ENCODE measurements around the gene MAMSTR. TPM values are rescaled to one million over a fixed set of nuclear protein-coding genes. Genes with fewer than 3 reads are reported as not detected.

Gene MAMSTR
- total and polyA plus RNA-seq, 12 donors: 1.9 to 7.5 (median 3.4) TPM

DNA sequence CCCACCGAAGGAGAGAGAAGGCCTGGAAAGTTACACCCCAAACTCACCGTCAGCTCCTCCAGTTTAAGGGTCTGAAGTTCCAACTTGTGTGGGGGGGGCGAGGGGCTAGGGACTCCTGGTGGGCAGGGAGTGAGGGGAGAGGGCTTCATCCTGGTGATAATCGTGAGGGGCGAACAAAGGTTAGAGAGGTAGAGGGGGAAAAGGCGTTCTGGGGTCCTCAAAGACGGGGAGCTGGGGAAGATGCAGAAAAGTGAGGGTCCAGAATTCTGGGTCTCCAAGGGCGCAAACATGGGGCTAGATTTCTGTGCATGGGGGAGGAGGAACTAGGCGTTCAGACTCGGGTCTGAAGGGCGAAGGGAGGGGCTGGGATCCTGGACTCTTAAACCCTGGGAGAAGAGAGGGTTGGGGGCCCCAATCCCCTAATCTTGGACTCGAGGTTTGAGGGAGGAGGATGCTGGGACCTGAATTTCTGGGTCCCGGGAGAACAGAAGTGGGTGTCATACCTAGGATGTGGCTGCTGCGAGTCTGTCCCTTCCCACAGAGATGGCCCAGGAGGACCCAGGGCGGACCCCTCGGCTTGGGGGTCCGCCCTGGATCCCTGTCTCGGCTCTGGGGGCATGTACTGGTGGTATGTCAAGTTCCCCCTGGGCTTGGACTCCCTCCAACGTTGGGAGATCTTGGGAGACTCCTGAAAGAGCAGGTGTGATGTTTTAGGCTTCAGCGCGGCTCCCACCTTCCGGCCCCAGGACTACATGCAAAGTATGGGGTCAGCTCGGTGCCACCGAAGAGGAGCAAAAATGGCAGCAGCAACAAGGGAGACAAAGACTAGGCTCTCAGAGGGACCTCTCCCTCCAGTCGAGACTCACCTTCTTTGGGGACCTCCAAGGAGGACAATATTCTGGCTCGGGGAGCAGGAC, 4.5 kb downstream of the MAMSTR start:
- WGBS, 2 donors: 56 to 63% methylated on average over 26 of the region's 26 CpGs
- peaks cover 23 to 68% (median 53%) of the 10 kb centered on the region in 9 donors for H3K4me1 ChIP-seq
- no peaks in the 10 kb centered on the region for H3K27me3 ChIP-seq
- H3K9me3 ChIP-seq: peaks cover 0 to 10% (median 0%) of the 10 kb centered on the region in 11 donors
- intact Hi-C loops (cut with DNase I): loop anchor here in 6 of 10 donors (2.0 to 5.0 kb wide), 2 partner anchors 38 to 40 kb away; no protein-coding TSS in a partner anchor
- ATAC-seq: no peak
- H3K27ac ChIP-seq: peak overlapping the region; percentile 19 to 94 (median 87)
- DNase-seq: peak in 1 of 2 donors; percentile 32
- peaks cover 0 to under 1% (median 0%) of the 10 kb centered on the region in 9 donors for H3K36me3 ChIP-seq
- TF ChIP-seq CTCF (IDR thresholded peaks at IDR 0.05): no peak
- peak overlapping the region; percentile 29 to 86 (median 64) for H3K4me3 ChIP-seq

DNA sequence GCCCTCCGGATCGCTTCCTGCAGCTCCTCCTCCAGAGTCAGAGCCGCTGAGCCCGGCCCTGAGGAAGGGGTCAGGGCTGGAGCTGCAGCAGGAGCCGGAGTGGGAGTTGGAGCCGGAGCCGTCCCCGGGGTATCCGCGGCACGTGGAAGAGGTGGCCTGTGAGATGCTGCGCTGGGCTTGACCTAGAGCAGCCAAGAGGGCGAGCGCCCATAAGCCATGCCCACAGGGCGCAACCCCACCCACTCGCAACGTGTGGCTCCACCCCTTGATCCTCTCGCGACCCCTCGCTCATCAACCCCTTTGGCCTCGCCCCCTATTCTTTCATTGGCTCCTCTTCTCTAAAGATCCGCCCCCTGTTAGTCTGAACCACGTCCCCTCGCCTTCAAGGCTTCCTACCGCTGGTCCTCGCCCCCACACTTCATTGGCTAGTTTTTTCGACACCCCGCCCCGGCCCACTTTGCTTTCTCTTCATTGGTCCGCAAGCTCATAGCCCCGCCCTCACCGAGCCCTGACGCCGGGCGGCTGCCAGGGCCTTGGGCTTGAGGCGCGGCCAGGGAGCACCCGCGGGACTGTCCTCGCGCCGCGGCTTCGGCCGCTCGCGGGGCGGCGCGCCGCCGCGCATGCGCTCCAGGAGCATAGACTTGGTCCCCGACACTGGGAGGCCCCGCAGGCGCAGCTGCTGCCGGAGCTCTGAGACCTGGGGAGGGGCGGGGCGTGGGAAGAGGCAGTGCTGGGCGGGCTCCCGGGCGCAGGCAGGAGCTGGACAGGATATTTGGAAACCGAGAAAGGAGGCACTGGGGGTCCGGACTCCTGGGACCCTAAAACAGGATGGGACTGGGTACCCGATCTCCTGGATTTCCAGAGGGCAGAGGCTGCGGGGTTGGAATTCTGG, 5.4 kb downstream of the MAMSTR start:
- ATAC-seq (peak; percentile 90 to 94 (median 92)), DNase-seq (peak; percentile 99)
- no peaks in the 10 kb centered on the region for H3K27me3 ChIP-seq
- H3K9me3 ChIP-seq: peaks cover 0 to 10% (median 0%) of the 10 kb centered on the region in 11 donors
- intact Hi-C loops (cut with DNase I): loop anchor here in 6 of 10 donors (2.0 to 5.0 kb wide), 2 partner anchors 37 to 39 kb away; no protein-coding TSS in a partner anchor
- TF ChIP-seq CTCF (IDR thresholded peaks at IDR 0.05): peak in 2 of 9 donors; percentile 15 to 20
- peak overlapping the region; percentile 19 to 94 (median 87) for H3K27ac ChIP-seq
- 1% methylated on average over 67 of the region's 67 CpGs for WGBS, 2 donors
- H3K36me3 ChIP-seq: no peaks in the 10 kb centered on the region
- H3K4me3 ChIP-seq: peak overlapping the region; percentile 47 to 86 (median 70)
- peaks cover 15 to 59% (median 44%) of the 10 kb centered on the region in 9 donors for H3K4me1 ChIP-seq

- Histone ChIP-seq H3K4me3 (peak overlapping the region; percentile 47 to 86 (median 70)), H3K36me3 (no peaks in the 10 kb centered on the region), H3K27me3 (no peaks in the 10 kb centered on the region), H3K4me1 (peaks cover 14 to 50% (median 38%) of the 10 kb centered on the region in 9 donors), H3K27ac (peak overlapping the region in 8 of 10 donors; percentile 53 to 91 (median 75)), H3K9me3 (peaks cover 0 to 10% (median 0%) of the 10 kb centered on the region in 11 donors)
- ATAC-seq: peak in 1 of 8 donors; percentile 0
- TF ChIP-seq CTCF (IDR thresholded peaks at IDR 0.05): peak in 1 of 9 donors; percentile 18
- no peak for DNase-seq
- intact Hi-C loops (cut with DNase I): loop anchor here in 5 of 10 donors (5.0 kb wide), 1 partner anchor 36 kb away; no protein-coding TSS in a partner anchor
- 14 to 21% methylated on average over 25 of the region's 25 CpGs for WGBS, 2 donors
These were observed 6.3 kb downstream of the MAMSTR start for GRCh38 chr19:48713041-48713863.

Measured in heart right ventricle (tissue), 16 donors.